ENCODE results near the gene PIK3R1.

Gene PIK3R1

GRCh38 chr5:68297656-68298055 lies 82.1 kb downstream of the PIK3R1 start:
- no peak overlapping the region for H3K4me2 ChIP-seq (ENCODE audit: low read length)
- H4K20me1 ChIP-seq (ENCODE audit: insufficient read depth, low read length), result no peaks in the 10 kb centered on the region
- no peaks in the 10 kb centered on the region for H3K79me2 ChIP-seq (ENCODE audit: low read length)
- H3K9ac ChIP-seq (ENCODE audit: low read length), result no peak overlapping the region
- no peak overlapping the region for H3K27ac ChIP-seq (ENCODE audit: low read length)
- H3K9me3 ChIP-seq (ENCODE audit: insufficient read depth, low read length), result no peaks in the 10 kb centered on the region
- H3K4me1 ChIP-seq (ENCODE audit: low read length), result no peaks in the 10 kb centered on the region
- TF ChIP-seq CTCF (IDR thresholded peaks at IDR 0.05; ENCODE audit: low read depth, low read length) (no peak), EZH2phosphoT487 (IDR thresholded peaks at IDR 0.05; ENCODE audit: low read depth) (no peak)
- H3K4me3 ChIP-seq (ENCODE audit: low read length), result no peak overlapping the region
- H3K27me3 ChIP-seq (ENCODE audit: low read depth, low read length), result no peaks in the 10 kb centered on the region
- H3K36me3 ChIP-seq (replicated peaks; ENCODE audit: low read depth, low read length), result peaks cover 22% of the 10 kb centered on the region
- no peak overlapping the region for H2AFZ ChIP-seq (ENCODE audit: low read depth, low read length)

GRCh38 chr5:68298479-68298878 lies 82.9 kb downstream of the PIK3R1 start:
- Histone ChIP-seq H3K9ac (ENCODE audit: low read length) (no peak overlapping the region), H3K36me3 (replicated peaks; ENCODE audit: low read depth, low read length) (peaks cover 18% of the 10 kb centered on the region), H3K27ac (ENCODE audit: low read length) (no peak overlapping the region), H3K79me2 (ENCODE audit: low read length) (no peaks in the 10 kb centered on the region), H3K4me2 (ENCODE audit: low read length) (no peak overlapping the region), H4K20me1 (ENCODE audit: insufficient read depth, low read length) (no peaks in the 10 kb centered on the region), H3K4me3 (ENCODE audit: low read length) (no peak overlapping the region), H3K9me3 (ENCODE audit: insufficient read depth, low read length) (no peaks in the 10 kb centered on the region), H2AFZ (ENCODE audit: low read depth, low read length) (no peak overlapping the region), H3K4me1 (ENCODE audit: low read length) (no peaks in the 10 kb centered on the region), H3K27me3 (ENCODE audit: low read depth, low read length) (no peaks in the 10 kb centered on the region)
- TF ChIP-seq EZH2phosphoT487 (IDR thresholded peaks at IDR 0.05; ENCODE audit: low read depth) (no peak), CTCF (IDR thresholded peaks at IDR 0.05; ENCODE audit: low read depth, low read length) (no peak)

- Histone ChIP-seq H3K4me1 (ENCODE audit: low read length) (no peaks in the 10 kb centered on the region), H4K20me1 (ENCODE audit: insufficient read depth, low read length) (no peaks in the 10 kb centered on the region), H3K27me3 (ENCODE audit: low read depth, low read length) (no peaks in the 10 kb centered on the region), H3K4me3 (ENCODE audit: low read length) (no peak overlapping the region), H3K36me3 (replicated peaks; ENCODE audit: low read depth, low read length) (peaks cover 17% of the 10 kb centered on the region), H3K4me2 (ENCODE audit: low read length) (no peak overlapping the region), H3K27ac (ENCODE audit: low read length) (no peak overlapping the region), H2AFZ (ENCODE audit: low read depth, low read length) (no peak overlapping the region), H3K9me3 (ENCODE audit: insufficient read depth, low read length) (no peaks in the 10 kb centered on the region), H3K79me2 (ENCODE audit: low read length) (no peaks in the 10 kb centered on the region), H3K9ac (ENCODE audit: low read length) (no peak overlapping the region)
- TF ChIP-seq EZH2phosphoT487 (IDR thresholded peaks at IDR 0.05; ENCODE audit: low read depth), result no peak
- TF ChIP-seq CTCF (IDR thresholded peaks at IDR 0.05; ENCODE audit: low read depth, low read length), result no peak
These were observed 83.5 kb downstream of the PIK3R1 start for GRCh38 chr5:68299105-68299504.

- no peak overlapping the region for H3K4me2 ChIP-seq (ENCODE audit: low read length)
- no peak overlapping the region for H3K4me3 ChIP-seq (ENCODE audit: low read length)
- H3K4me1 ChIP-seq (ENCODE audit: low read length), result no peaks in the 10 kb centered on the region
- TF ChIP-seq CTCF (IDR thresholded peaks at IDR 0.05; ENCODE audit: low read depth, low read length), result no peak
- TF ChIP-seq EZH2phosphoT487 (IDR thresholded peaks at IDR 0.05; ENCODE audit: low read depth), result no peak
- H2AFZ ChIP-seq (ENCODE audit: low read depth, low read length), result no peak overlapping the region
- no peak overlapping the region for H3K27ac ChIP-seq (ENCODE audit: low read length)
- H3K79me2 ChIP-seq (ENCODE audit: low read length), result no peaks in the 10 kb centered on the region
- no peaks in the 10 kb centered on the region for H3K27me3 ChIP-seq (ENCODE audit: low read depth, low read length)
- H3K9me3 ChIP-seq (ENCODE audit: insufficient read depth, low read length), result no peaks in the 10 kb centered on the region
- H3K36me3 ChIP-seq (replicated peaks; ENCODE audit: low read depth, low read length), result peaks cover 14% of the 10 kb centered on the region
- H3K9ac ChIP-seq (ENCODE audit: low read length), result no peak overlapping the region
- H4K20me1 ChIP-seq (ENCODE audit: insufficient read depth, low read length), result no peaks in the 10 kb centered on the region
These were observed 84.0 kb downstream of the PIK3R1 start for GRCh38 chr5:68299575-68299974.
